Keratinocyte (primary cell): Measurements from ENCODE around the gene SKIC8. TPM values are rescaled to one million over a fixed set of nuclear protein-coding genes. Genes with fewer than 3 reads are reported as not detected.
"Not testable (repeated sequence)": the region's sequence is repeated elsewhere in the genome, so short reads cannot be mapped to it uniquely, and the experiment has no call there.

Experiments
- DNase-seq: peaks from one replicate; pipeline ENCODE4 v3.0.0-alpha.2; 2011; ENCODE audit warnings: low read depth, missing footprints, low spot score
- FAIRE-seq: peaks from 2 replicates; lab custom pipeline; 2011; peaks lifted over from hg19 to GRCh38; lab: Jason Lieb, UNC
- H2AFZ ChIP-seq: 2 replicates; pipeline ENCODE4 v1.6.0; 2012; ENCODE audit warnings: low read length, control low read depth, inconsistent platforms; ENCODE audit not compliant: control insufficient read depth
- H3K27ac ChIP-seq: 2 replicates; pipeline ENCODE4 v1.5.1; 2011; ENCODE audit warnings: low read length; ENCODE audit not compliant: control insufficient read depth, insufficient read depth
- H3K27me3 ChIP-seq: 3 replicates; pipeline ENCODE4 v1.6.0; 2011; ENCODE audit warnings: low read length; ENCODE audit not compliant: control insufficient read depth, insufficient read depth; ENCODE audit errors: extremely low read depth
- H3K36me3 ChIP-seq, 2 experiments: 2 replicates in 1 of 2; 3 replicates in 1 of 2; pipeline ENCODE4 v1.5.1; 2011; ENCODE audit warnings: low read length in 2 of 2, mild to moderate bottlenecking in 1 of 2; ENCODE audit not compliant: control insufficient read depth in 2 of 2, insufficient read depth in 2 of 2; ENCODE audit errors: extremely low read depth in 1 of 2
- H3K4me1 ChIP-seq: 3 replicates; pipeline ENCODE4 v1.5.1; 2011; ENCODE audit warnings: low read length; ENCODE audit not compliant: control insufficient read depth, insufficient read depth; ENCODE audit errors: extremely low read depth
- H3K4me2 ChIP-seq: 3 replicates; pipeline ENCODE4 v1.6.0; 2011; ENCODE audit warnings: low read depth, low read length; ENCODE audit not compliant: control insufficient read depth, insufficient read depth; ENCODE audit errors: extremely low read depth
- H3K4me3 ChIP-seq, 3 experiments: fragments of 200-600 bp in 1 of 3; sonication (generic) in 1 of 3; 2 replicates in 2 of 3; 3 replicates in 1 of 3; pipeline ENCODE4 v1.5.1; 2011 to 2016; ENCODE audit warnings: low read length in 3 of 3, mild to moderate bottlenecking in 3 of 3, control low read depth in 2 of 3, inconsistent platforms in 1 of 3, low read depth in 1 of 3, mixed read lengths in 1 of 3, mixed run types in 1 of 3, moderate library complexity in 1 of 3; ENCODE audit not compliant: control insufficient read depth in 2 of 3, insufficient read depth in 2 of 3; ENCODE audit errors: extremely low read depth in 1 of 3
- H3K79me2 ChIP-seq: 2 replicates; pipeline ENCODE4 v1.6.0; 2012; ENCODE audit warnings: low read length; ENCODE audit not compliant: control insufficient read depth, insufficient read depth
- H3K9ac ChIP-seq: 3 replicates; pipeline ENCODE4 v1.6.0; 2011; ENCODE audit warnings: low read length; ENCODE audit not compliant: control insufficient read depth, insufficient read depth; ENCODE audit errors: extremely low read depth
- H3K9me1 ChIP-seq: 3 replicates; pipeline ENCODE4 v1.6.0; 2011; ENCODE audit warnings: low read length; ENCODE audit not compliant: control insufficient read depth, insufficient read depth; ENCODE audit errors: extremely low read depth
- H3K9me3 ChIP-seq: 2 replicates; pipeline ENCODE4 v1.5.1; 2012; ENCODE audit warnings: low read depth, low read length; ENCODE audit not compliant: control insufficient read depth
- H4K20me1 ChIP-seq: 3 replicates; pipeline ENCODE4 v1.6.0; 2011; ENCODE audit warnings: low read length; ENCODE audit not compliant: control insufficient read depth, insufficient read depth; ENCODE audit errors: extremely low read depth
- CTCF ChIP-seq, 3 experiments: IDR thresholded peaks in 1 of 3; conservative IDR thresholded peaks in 1 of 3; optimal IDR thresholded peaks in 1 of 3; 2 replicates in 2 of 3; 3 replicates in 1 of 3; pipeline versions ENCODE3 to v1.5.1; 2011; ENCODE audit warnings: low read length in 3 of 3, mild to moderate bottlenecking in 3 of 3, moderate library complexity in 2 of 3, control low read depth in 1 of 3, inconsistent platforms in 1 of 3; ENCODE audit not compliant: insufficient read depth in 2 of 3; ENCODE audit errors: extremely low read depth in 1 of 3
- EZH2 ChIP-seq: IDR thresholded peaks from one replicate; pipeline ENCODE4 v1.6.1; 2012; ENCODE audit warnings: inconsistent platforms, mild to moderate bottlenecking, low read length, moderate library complexity
- dilution Hi-C: fragments of 300-500 bp; cut with MboI; formaldehyde crosslinking; loops from one replicate; pipeline ENCODE4 v1.7.0; 2020; ENCODE audit warnings: low sequenced_read_pairs; ENCODE audit not compliant: extremely low pct_ligation_motif_present
- polyA plus RNA-seq, 5 experiments: library from polyadenylated mRNA; depleted of rRNA in 3 of 5; stranded (reverse) in 3 of 5; stranded (forward) in 1 of 5; unstranded in 1 of 5; fragments of >200 nt; gene quantifications; 1 replicate in 1 of 5; 2 replicates in 3 of 5; 3 replicates in 1 of 5; pipeline versions ENCODE4 v1.2.1 to v1.2.3, GENCODE V29; 2011 to 2012; ENCODE audit warnings: missing spikeins in 2 of 5, low read depth in 1 of 5, low replicate concordance in 1 of 5

The SKIC8 gene
- polyA plus RNA-seq, 1 donor (not counting 4 experiments of a cell fraction or from before 2014, with no cell fraction given): 101 TPM

- DNase-seq (no peak), FAIRE-seq (no peak)
- H3K36me3 ChIP-seq: no peaks in the 10 kb centered on the region
- no peak overlapping the region for H3K4me3 ChIP-seq
- H4K20me1 ChIP-seq: no peaks in the 10 kb centered on the region
- no peak overlapping the region for H3K27ac ChIP-seq
- no peaks in the 10 kb centered on the region for H3K79me2 ChIP-seq
- no peak overlapping the region for H3K9ac ChIP-seq
- H3K9me3 ChIP-seq: no peaks in the 10 kb centered on the region
- H3K27me3 ChIP-seq: no peaks in the 10 kb centered on the region
- no peaks in the 10 kb centered on the region for H3K4me1 ChIP-seq
- TF ChIP-seq EZH2 (no peak), CTCF (optimal IDR thresholded peaks at IDR 0.05 in 1 of 3, IDR thresholded peaks at IDR 0.05 in 1 of 3, conservative IDR thresholded peaks at IDR 0.05 in 1 of 3; ENCODE audit: extremely low read depth in 1 of 3, insufficient read depth in 2 of 3, low read length in 3 of 3) (no peak)
- dilution Hi-C loops: no loop called here
- no peak overlapping the region for H2AFZ ChIP-seq
- no peaks in the 10 kb centered on the region for H3K9me1 ChIP-seq
- no peak overlapping the region for H3K4me2 ChIP-seq
Observed at GRCh38 chr15:78247911-78248310, 51.5 kb downstream of the SKIC8 start.

GRCh38 chr15:78245976-78246620 lies 53.3 kb downstream of the SKIC8 start:
- H3K4me2 ChIP-seq, H3K4me3 ChIP-seq, DNase-seq, H3K79me2 ChIP-seq, H3K27ac ChIP-seq, H3K9ac ChIP-seq, FAIRE-seq, H3K27me3 ChIP-seq, H3K36me3 ChIP-seq, H3K4me1 ChIP-seq, H3K9me1 ChIP-seq, H2AFZ ChIP-seq, H3K9me3 ChIP-seq, dilution Hi-C loops, H4K20me1 ChIP-seq: not testable (repeated sequence)

GRCh38 chr15:78245392-78245791 lies 54.0 kb downstream of the SKIC8 start:
- FAIRE-seq, H3K4me2 ChIP-seq, H3K79me2 ChIP-seq, H4K20me1 ChIP-seq, H3K4me1 ChIP-seq, dilution Hi-C loops, H3K9me1 ChIP-seq, H3K9me3 ChIP-seq, H3K27ac ChIP-seq, H3K4me3 ChIP-seq, H2AFZ ChIP-seq, DNase-seq, H3K36me3 ChIP-seq, H3K9ac ChIP-seq, H3K27me3 ChIP-seq: not testable (repeated sequence)
